ES-I3 (cell line): ENCODE measurements around the gene COPS2.

Experiments used
- H3K36me3 ChIP-seq: 2 replicates; pipeline ENCODE4 v1.6.1; 2013; ENCODE audit warnings: mild to moderate bottlenecking, low read length, control low read depth, moderate library complexity; ENCODE audit not compliant: insufficient read depth
- H3K4me1 ChIP-seq: 2 replicates; pipeline ENCODE4 v1.6.1; 2013; ENCODE audit warnings: mild to moderate bottlenecking, control low read depth, low read length; ENCODE audit not compliant: insufficient read depth
- H3K9ac ChIP-seq: 2 replicates; pipeline ENCODE4 v1.6.1; 2013; ENCODE audit warnings: low read depth, mild to moderate bottlenecking, low read length, moderate library complexity
- H3K9me3 ChIP-seq: 2 replicates; pipeline ENCODE4 v1.6.1; 2013; ENCODE audit warnings: mild to moderate bottlenecking, low read length, moderate library complexity; ENCODE audit not compliant: control insufficient read depth, insufficient read depth

Gene COPS2

GRCh38 chr15:49145651-49146609 lies 9.5 kb downstream of the COPS2 start:
- H3K36me3 ChIP-seq = peaks cover 14% of the 10 kb centered on the region

GRCh38 chr15:49137861-49138260 lies 17.5 kb downstream of the COPS2 start:
- no peaks in the 10 kb centered on the region for H3K9me3 ChIP-seq
- H3K9ac ChIP-seq = no peak overlapping the region
- no peaks in the 10 kb centered on the region for H3K4me1 ChIP-seq
- peaks cover 11% of the 10 kb centered on the region for H3K36me3 ChIP-seq

More at GRCh38 chr15:49145651-49146609, 9.5 kb downstream of the COPS2 start:
- H3K9me3 ChIP-seq = no peaks in the 10 kb centered on the region
- no peak overlapping the region for H3K9ac ChIP-seq
- H3K4me1 ChIP-seq = peaks cover 5% of the 10 kb centered on the region; the same call in 1 of the 2 replicates

- H3K4me1 ChIP-seq = no peaks in the 10 kb centered on the region
- H3K36me3 ChIP-seq = peaks cover 9% of the 10 kb centered on the region
- no peaks in the 10 kb centered on the region for H3K9me3 ChIP-seq
- no peak overlapping the region for H3K9ac ChIP-seq
Measured at GRCh38 chr15:49135911-49136310, 19.5 kb downstream of the COPS2 start.

- no peaks in the 10 kb centered on the region for H3K9me3 ChIP-seq
- H3K36me3 ChIP-seq = peaks cover 9% of the 10 kb centered on the region
- H3K9ac ChIP-seq = no peak overlapping the region
- no peaks in the 10 kb centered on the region for H3K4me1 ChIP-seq
Measured at GRCh38 chr15:49135342-49135857, 20.0 kb downstream of the COPS2 start.

GRCh38 chr15:49134683-49135341 lies 20.6 kb downstream of the COPS2 start:
- Histone ChIP-seq H3K36me3 (peaks cover 9% of the 10 kb centered on the region), H3K9ac (no peak overlapping the region), H3K9me3 (no peaks in the 10 kb centered on the region)

GRCh38 chr15:49131403-49131802 lies 24.0 kb downstream of the COPS2 start:
- H3K9ac ChIP-seq = no peak overlapping the region
- H3K9me3 ChIP-seq = no peaks in the 10 kb centered on the region
- H3K4me1 ChIP-seq = no peaks in the 10 kb centered on the region
- H3K36me3 ChIP-seq = peaks cover 14% of the 10 kb centered on the region

More at GRCh38 chr15:49134683-49135341, 20.6 kb downstream of the COPS2 start:
- no peaks in the 10 kb centered on the region for H3K4me1 ChIP-seq

- H3K4me1 ChIP-seq = no peaks in the 10 kb centered on the region
- H3K36me3 ChIP-seq = peaks cover 5% of the 10 kb centered on the region
- H3K9ac ChIP-seq = no peak overlapping the region
- no peaks in the 10 kb centered on the region for H3K9me3 ChIP-seq
Measured at GRCh38 chr15:49124371-49124770, 31.0 kb downstream of the COPS2 start.

- Histone ChIP-seq H3K9me3 (no peaks in the 10 kb centered on the region), H3K9ac (no peak overlapping the region), H3K36me3 (peaks cover 2% of the 10 kb centered on the region; the same call in 1 of the 2 replicates), H3K4me1 (no peaks in the 10 kb centered on the region)
Measured at GRCh38 chr15:49122541-49123062, 32.8 kb downstream of the COPS2 start.

GRCh38 chr15:49121901-49122300 lies 33.5 kb downstream of the COPS2 start:
- no peaks in the 10 kb centered on the region for H3K4me1 ChIP-seq
- H3K9ac ChIP-seq = no peak overlapping the region
- no peaks in the 10 kb centered on the region for H3K9me3 ChIP-seq
- H3K36me3 ChIP-seq = no peaks in the 10 kb centered on the region

GRCh38 chr15:49120832-49121231 lies 34.6 kb downstream of the COPS2 start:
- Histone ChIP-seq H3K9ac (no peak overlapping the region), H3K9me3 (no peaks in the 10 kb centered on the region), H3K4me1 (no peaks in the 10 kb centered on the region), H3K36me3 (no peaks in the 10 kb centered on the region)

- Histone ChIP-seq H3K9ac (no peak overlapping the region), H3K4me1 (no peaks in the 10 kb centered on the region), H3K9me3 (no peaks in the 10 kb centered on the region; the same call in 1 of the 2 replicates), H3K36me3 (no peaks in the 10 kb centered on the region)
Measured at GRCh38 chr15:49116108-49116857, 39.1 kb downstream of the COPS2 start.

- Histone ChIP-seq H3K9ac (no peak overlapping the region), H3K4me1 (no peaks in the 10 kb centered on the region), H3K36me3 (no peaks in the 10 kb centered on the region), H3K9me3 (no peaks in the 10 kb centered on the region; the same call in 1 of the 2 replicates)
Measured at GRCh38 chr15:49115062-49115461, 40.3 kb downstream of the COPS2 start.

GRCh38 chr15:49110158-49110944 lies 45.0 kb downstream of the COPS2 start:
- Histone ChIP-seq H3K9me3 (no peaks in the 10 kb centered on the region; the same call in 1 of the 2 replicates), H3K9ac (no peak overlapping the region), H3K36me3 (no peaks in the 10 kb centered on the region; the same call in 1 of the 2 replicates), H3K4me1 (no peaks in the 10 kb centered on the region)
